Measurements from ENCODE around the gene ARHGEF12. TPM values are rescaled to one million over a fixed set of nuclear protein-coding genes. Genes with fewer than 3 reads are reported as not detected.

Gene ARHGEF12
- polyA plus RNA-seq, 3 donors, result 0.25 to 0.87 (median 0.27) TPM

DNA sequence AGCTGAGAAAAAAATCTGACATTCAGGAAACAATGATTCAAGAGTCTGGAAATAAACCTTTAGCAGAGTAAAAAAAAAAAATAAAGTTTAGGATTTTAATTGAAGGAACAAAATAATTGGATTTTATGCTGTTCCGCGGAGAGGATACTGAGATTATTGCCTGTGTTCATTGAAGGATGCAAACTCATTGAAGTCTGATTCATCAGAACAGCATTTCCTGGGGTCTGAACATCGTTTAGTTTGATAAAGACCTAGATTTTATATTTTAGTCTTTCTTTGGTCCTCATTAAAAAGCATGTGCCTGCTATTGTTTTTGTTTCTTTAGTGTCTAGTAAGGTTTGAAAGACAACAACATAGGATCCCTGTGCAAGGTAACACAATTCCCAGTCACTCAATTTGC, 6.7 kb upstream of the ARHGEF12 start:
- Mint-ChIP-seq H3K27ac (no peak overlapping the region), H3K4me1 (peaks cover 12% of the 10 kb centered on the region), H3K4me3 (peak overlapping the region in 1 of 2 donors; percentile 74), H3K9me3 (peaks cover 0 to 8% (median 5%) of the 10 kb centered on the region in 7 donors), H3K27me3 (ENCODE audit: low read depth in 3 of 3) (peaks cover 90 to 92% (median 92%) of the 10 kb centered on the region in 3 donors), H3K36me3 (peaks cover 0 to 2% of the 10 kb centered on the region in 2 donors)
- no peak for DNase-seq
- Histone ChIP-seq H3K4me3 (replicated peaks in 1 of 3; ENCODE audit: low read depth in 2 of 3, low read length in 3 of 3) (no peak overlapping the region), H2AFZ (ENCODE audit: insufficient read depth, low read depth, low read length, poor library complexity, severe bottlenecking) (no peak overlapping the region), H3K27ac (ENCODE audit: low read depth in 1 of 2, low read length in 2 of 2) (no peak overlapping the region), H4K20me1 (ENCODE audit: insufficient read depth, low read length) (no peaks in the 10 kb centered on the region), H3K9ac (ENCODE audit: insufficient read depth, low read length, poor library complexity, severe bottlenecking) (no peak overlapping the region), H3K4me1 (ENCODE audit: control insufficient read depth in 1 of 2, insufficient read depth in 2 of 2, low read length in 2 of 2) (peaks cover 2 to 11% of the 10 kb centered on the region in 2 donors), H3K27me3 (ENCODE audit: control insufficient read depth in 2 of 2, insufficient read depth in 2 of 2, low read length in 2 of 2) (peaks cover 90 to 92% of the 10 kb centered on the region in 2 donors), H3K9me3 (replicated peaks in 1 of 2; ENCODE audit: control insufficient read depth in 1 of 2, insufficient read depth in 1 of 2, low read length in 2 of 2) (peaks cover 0 to 16% of the 10 kb centered on the region in 2 donors), H3K4me2 (replicated peaks; ENCODE audit: extremely low read depth, low read length, poor library complexity, severe bottlenecking) (no peak overlapping the region), H3K36me3 (replicated peaks in 1 of 2; ENCODE audit: control insufficient read depth in 1 of 2, insufficient read depth in 2 of 2, low read length in 2 of 2) (no peaks in the 10 kb centered on the region), H3K79me2 (ENCODE audit: insufficient read depth, low read length) (no peaks in the 10 kb centered on the region)
- TF ChIP-seq, protein P1, sequence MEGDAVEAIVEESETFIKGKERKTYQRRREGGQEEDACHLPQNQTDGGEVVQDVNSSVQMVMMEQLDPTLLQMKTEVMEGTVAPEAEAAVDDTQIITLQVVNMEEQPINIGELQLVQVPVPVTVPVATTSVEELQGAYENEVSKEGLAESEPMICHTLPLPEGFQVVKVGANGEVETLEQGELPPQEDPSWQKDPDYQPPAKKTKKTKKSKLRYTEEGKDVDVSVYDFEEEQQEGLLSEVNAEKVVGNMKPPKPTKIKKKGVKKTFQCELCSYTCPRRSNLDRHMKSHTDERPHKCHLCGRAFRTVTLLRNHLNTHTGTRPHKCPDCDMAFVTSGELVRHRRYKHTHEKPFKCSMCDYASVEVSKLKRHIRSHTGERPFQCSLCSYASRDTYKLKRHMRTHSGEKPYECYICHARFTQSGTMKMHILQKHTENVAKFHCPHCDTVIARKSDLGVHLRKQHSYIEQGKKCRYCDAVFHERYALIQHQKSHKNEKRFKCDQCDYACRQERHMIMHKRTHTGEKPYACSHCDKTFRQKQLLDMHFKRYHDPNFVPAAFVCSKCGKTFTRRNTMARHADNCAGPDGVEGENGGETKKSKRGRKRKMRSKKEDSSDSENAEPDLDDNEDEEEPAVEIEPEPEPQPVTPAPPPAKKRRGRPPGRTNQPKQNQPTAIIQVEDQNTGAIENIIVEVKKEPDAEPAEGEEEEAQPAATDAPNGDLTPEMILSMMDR (IDR thresholded peaks at IDR 0.05), result no peak
- 100% methylated on average over 2 of the region's 3 CpGs for WGBS (ENCODE audit: insufficient coverage)
- intact Hi-C loops (cut with micrococcal nuclease), result no loop called here

DNA sequence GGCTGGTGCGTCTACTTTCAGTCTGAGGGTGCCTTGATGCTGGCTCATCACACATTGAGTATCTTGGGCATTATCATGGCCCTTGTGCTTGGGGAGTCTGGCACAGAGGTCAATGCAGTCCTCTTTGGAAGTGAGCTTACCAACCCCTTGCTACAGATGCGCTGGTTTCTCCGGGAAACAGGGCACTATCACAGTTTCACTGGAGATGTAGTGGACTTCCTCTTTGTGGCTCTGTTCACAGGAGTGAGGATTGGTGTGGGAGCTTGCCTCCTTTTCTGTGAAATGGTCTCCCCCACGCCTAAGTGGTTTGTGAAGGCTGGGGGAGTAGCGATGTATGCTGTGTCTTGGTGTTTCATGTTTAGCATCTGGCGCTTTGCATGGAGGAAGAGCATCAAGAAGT, 6.2 kb upstream of the ARHGEF12 start:
- peaks cover 0 to 16% of the 10 kb centered on the region in 2 donors for H3K9me3 ChIP-seq (replicated peaks in 1 of 2; ENCODE audit: control insufficient read depth in 1 of 2, insufficient read depth in 1 of 2, low read length in 2 of 2)
- no peaks in the 10 kb centered on the region for H3K79me2 ChIP-seq (ENCODE audit: insufficient read depth, low read length)
- peaks cover 87 to 90% of the 10 kb centered on the region in 2 donors for H3K27me3 ChIP-seq (ENCODE audit: control insufficient read depth in 2 of 2, insufficient read depth in 2 of 2, low read length in 2 of 2)
- intact Hi-C loops (cut with micrococcal nuclease), result no loop called here
- H3K4me1 ChIP-seq (ENCODE audit: control insufficient read depth in 1 of 2, insufficient read depth in 2 of 2, low read length in 2 of 2), result peaks cover 2 to 10% of the 10 kb centered on the region in 2 donors
- TF ChIP-seq, protein P1 (IDR thresholded peaks at IDR 0.05), result no peak
- Mint-ChIP-seq H3K4me3 (peak overlapping the region in 1 of 2 donors; percentile 74), H3K9me3 (peaks cover under 1 to 8% (median 7%) of the 10 kb centered on the region in 7 donors), H3K27ac (no peak overlapping the region), H3K4me1 (peaks cover 11% of the 10 kb centered on the region), H3K36me3 (no peaks in the 10 kb centered on the region), H3K27me3 (ENCODE audit: low read depth in 3 of 3) (peaks cover 86 to 90% (median 90%) of the 10 kb centered on the region in 3 donors)
- H3K9ac ChIP-seq (ENCODE audit: insufficient read depth, low read length, poor library complexity, severe bottlenecking), result no peak overlapping the region
- DNase-seq, result no peak
- no peak overlapping the region for H3K4me3 ChIP-seq (replicated peaks in 1 of 3; ENCODE audit: low read depth in 2 of 3, low read length in 3 of 3)
- H2AFZ ChIP-seq (ENCODE audit: insufficient read depth, low read depth, low read length, poor library complexity, severe bottlenecking), result no peak overlapping the region
- no peak overlapping the region for H3K27ac ChIP-seq (ENCODE audit: low read depth in 1 of 2, low read length in 2 of 2)
- no peaks in the 10 kb centered on the region for H3K36me3 ChIP-seq (replicated peaks in 1 of 2; ENCODE audit: control insufficient read depth in 1 of 2, insufficient read depth in 2 of 2, low read length in 2 of 2)
- H4K20me1 ChIP-seq (ENCODE audit: insufficient read depth, low read length), result no peaks in the 10 kb centered on the region
- WGBS (ENCODE audit: insufficient coverage), result 89% methylated on average over 3 of the region's 6 CpGs
- H3K4me2 ChIP-seq (replicated peaks; ENCODE audit: extremely low read depth, low read length, poor library complexity, severe bottlenecking), result no peak overlapping the region
